HL-60 (cell line): ENCODE results near the gene SOWAHB.

ENCODE experiments used
- DNase-seq, 2 experiments: peaks; one replicate each; pipeline ENCODE4 v3.0.0-alpha.2; 2010 to 2020; ENCODE audit warnings: low read depth in 1 of 2, low spot score in 1 of 2
- H3K27ac ChIP-seq: fragments of 250-450 bp; sonication (Bioruptor Pico); replicated peaks from 2 replicates; pipeline ENCODE4 v1.5.1; 2020; ENCODE audit warnings: mild to moderate bottlenecking, moderate library complexity
- H3K27me3 ChIP-seq: fragments of 250-450 bp; sonication (Bioruptor Pico); 2 replicates; pipeline ENCODE4 v1.5.1; 2021; ENCODE audit warnings: mild to moderate bottlenecking, moderate library complexity; ENCODE audit not compliant: insufficient read depth, poor library complexity, severe bottlenecking
- H3K4me3 ChIP-seq: replicated peaks from 2 replicates; pipeline ENCODE4 v1.5.1; 2011; ENCODE audit warnings: mild to moderate bottlenecking, control low read depth, low read length; ENCODE audit not compliant: insufficient read depth
- CTCF ChIP-seq: IDR thresholded peaks from one replicate; pipeline ENCODE4 v1.5.1; 2011; ENCODE audit warnings: low read length, control low read depth, inconsistent platforms; ENCODE audit not compliant: insufficient read depth
- GABPA ChIP-seq: IDR thresholded peaks from 2 replicates; pipeline ENCODE4 v1.6.1; 2012; ENCODE audit warnings: low read depth
- POLR2AphosphoS5 ChIP-seq: IDR thresholded peaks from 2 replicates; pipeline ENCODE4 v1.6.1; 2012; ENCODE audit warnings: low read depth
- SPI1 ChIP-seq: IDR thresholded peaks from 2 replicates; pipeline ENCODE4 v1.6.1; 2012; ENCODE audit warnings: low read depth, mild to moderate bottlenecking, borderline replicate concordance
- TF ChIP-seq, protein P1 (sequence below): IDR thresholded peaks from 2 replicates; pipeline ENCODE4 v1.6.1; 2012; ENCODE audit warnings: low read depth; ENCODE audit not compliant: insufficient replicate concordance

The SOWAHB gene

GRCh38 chr4:76892601-76893000 lies 5.3 kb downstream of the SOWAHB start:
- no peak for DNase-seq
- Histone ChIP-seq H3K27ac (no peak overlapping the region), H3K27me3 (peaks cover 28% of the 10 kb centered on the region)

GRCh38 chr4:76892001-76892400 lies 5.9 kb downstream of the SOWAHB start:
- H3K27ac ChIP-seq: no peak overlapping the region
- peaks cover 24% of the 10 kb centered on the region for H3K27me3 ChIP-seq
- TF ChIP-seq POLR2AphosphoS5: no peak
- no peak for DNase-seq
- no peak overlapping the region for H3K4me3 ChIP-seq

More at GRCh38 chr4:76892601-76893000, 5.3 kb downstream of the SOWAHB start:
- H3K4me3 ChIP-seq: no peak overlapping the region
- TF ChIP-seq GABPA (no peak), CTCF (no peak), SPI1 (no peak), POLR2AphosphoS5 (no peak)
- TF ChIP-seq, protein P1, sequence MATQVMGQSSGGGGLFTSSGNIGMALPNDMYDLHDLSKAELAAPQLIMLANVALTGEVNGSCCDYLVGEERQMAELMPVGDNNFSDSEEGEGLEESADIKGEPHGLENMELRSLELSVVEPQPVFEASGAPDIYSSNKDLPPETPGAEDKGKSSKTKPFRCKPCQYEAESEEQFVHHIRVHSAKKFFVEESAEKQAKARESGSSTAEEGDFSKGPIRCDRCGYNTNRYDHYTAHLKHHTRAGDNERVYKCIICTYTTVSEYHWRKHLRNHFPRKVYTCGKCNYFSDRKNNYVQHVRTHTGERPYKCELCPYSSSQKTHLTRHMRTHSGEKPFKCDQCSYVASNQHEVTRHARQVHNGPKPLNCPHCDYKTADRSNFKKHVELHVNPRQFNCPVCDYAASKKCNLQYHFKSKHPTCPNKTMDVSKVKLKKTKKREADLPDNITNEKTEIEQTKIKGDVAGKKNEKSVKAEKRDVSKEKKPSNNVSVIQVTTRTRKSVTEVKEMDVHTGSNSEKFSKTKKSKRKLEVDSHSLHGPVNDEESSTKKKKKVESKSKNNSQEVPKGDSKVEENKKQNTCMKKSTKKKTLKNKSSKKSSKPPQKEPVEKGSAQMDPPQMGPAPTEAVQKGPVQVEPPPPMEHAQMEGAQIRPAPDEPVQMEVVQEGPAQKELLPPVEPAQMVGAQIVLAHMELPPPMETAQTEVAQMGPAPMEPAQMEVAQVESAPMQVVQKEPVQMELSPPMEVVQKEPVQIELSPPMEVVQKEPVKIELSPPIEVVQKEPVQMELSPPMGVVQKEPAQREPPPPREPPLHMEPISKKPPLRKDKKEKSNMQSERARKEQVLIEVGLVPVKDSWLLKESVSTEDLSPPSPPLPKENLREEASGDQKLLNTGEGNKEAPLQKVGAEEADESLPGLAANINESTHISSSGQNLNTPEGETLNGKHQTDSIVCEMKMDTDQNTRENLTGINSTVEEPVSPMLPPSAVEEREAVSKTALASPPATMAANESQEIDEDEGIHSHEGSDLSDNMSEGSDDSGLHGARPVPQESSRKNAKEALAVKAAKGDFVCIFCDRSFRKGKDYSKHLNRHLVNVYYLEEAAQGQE: no peak

GRCh38 chr4:76886848-76887441 lies 11.0 kb downstream of the SOWAHB start:
- DNase-seq: no peak
- Histone ChIP-seq H3K4me3 (no peak overlapping the region), H3K27ac (no peak overlapping the region), H3K27me3 (no peaks in the 10 kb centered on the region)
- no peak for TF ChIP-seq GABPA
- no peak for TF ChIP-seq SPI1
- TF ChIP-seq POLR2AphosphoS5: no peak
- no peak for TF ChIP-seq CTCF
- TF ChIP-seq, protein P1: no peak

GRCh38 chr4:76886214-76886613 lies 11.7 kb downstream of the SOWAHB start:
- TF ChIP-seq SPI1 (no peak), GABPA (no peak), CTCF (no peak), POLR2AphosphoS5 (no peak)
- TF ChIP-seq, protein P1: no peak

More at GRCh38 chr4:76886214-76886613, 11.7 kb downstream of the SOWAHB start:
- Histone ChIP-seq H3K4me3 (no peak overlapping the region), H3K27ac (no peak overlapping the region), H3K27me3 (no peaks in the 10 kb centered on the region)
- no peak for DNase-seq
